KMS-11 (cell line): ENCODE data around the gene COQ10B.
"Not testable (repeated sequence)": the region's sequence is repeated elsewhere in the genome, so short reads cannot be mapped to it uniquely, and the experiment has no call there.

Experiments
- H2AFZ ChIP-seq: fragments of 200-600 bp; sonication (generic); 2 replicates; pipeline ENCODE4 v1.6.1; 2016; ENCODE audit warnings: antibody characterized with exemption, mixed run types, low read depth
- H3K27ac ChIP-seq: fragments of 200-600 bp; sonication (generic); 2 replicates; pipeline ENCODE4 v1.6.1; 2016; ENCODE audit warnings: mild to moderate bottlenecking, mixed run types
- H3K27me3 ChIP-seq: fragments of 200-600 bp; sonication (generic); 2 replicates; pipeline ENCODE4 v1.6.1; 2017; ENCODE audit warnings: mild to moderate bottlenecking, low read depth, mixed run types, moderate library complexity; ENCODE audit not compliant: insufficient read depth
- H3K36me3 ChIP-seq: fragments of 200-600 bp; sonication (generic); 2 replicates; pipeline ENCODE4 v1.6.1; 2017; ENCODE audit warnings: mild to moderate bottlenecking, mixed run types; ENCODE audit not compliant: insufficient read depth
- H3K4me1 ChIP-seq: fragments of 200-600 bp; sonication (generic); 2 replicates; pipeline ENCODE4 v1.6.1; 2016; ENCODE audit warnings: mild to moderate bottlenecking, low read depth, mixed run types; ENCODE audit not compliant: poor library complexity, severe bottlenecking
- H3K4me2 ChIP-seq: fragments of 200-600 bp; sonication (generic); 2 replicates; pipeline ENCODE4 v1.7.0; 2016; ENCODE audit warnings: mild to moderate bottlenecking, mixed run types
- H3K4me3 ChIP-seq: fragments of 200-600 bp; sonication (generic); IDR thresholded peaks from 2 replicates; pipeline ENCODE4 v1.6.1; 2017; ENCODE audit warnings: low read depth, low read length, mixed read lengths; ENCODE audit not compliant: insufficient read depth
- H3K79me2 ChIP-seq: fragments of 200-600 bp; sonication (generic); 2 replicates; pipeline ENCODE4 v1.6.1; 2016; ENCODE audit warnings: low read depth, mixed run types; ENCODE audit not compliant: insufficient read depth
- H3K9ac ChIP-seq: fragments of 200-600 bp; sonication (generic); 2 replicates; pipeline ENCODE4 v1.6.1; 2016; ENCODE audit warnings: mild to moderate bottlenecking, mixed run types
- H4K20me1 ChIP-seq: fragments of 200-600 bp; sonication (generic); 2 replicates; pipeline ENCODE4 v1.6.1; 2016; ENCODE audit warnings: mild to moderate bottlenecking, mixed run types; ENCODE audit not compliant: insufficient read depth
- TF ChIP-seq, protein P1 (sequence below): fragments of 200-600 bp; sonication (generic); conservative IDR thresholded peaks from 2 replicates; pipeline ENCODE4 v1.6.1; 2017; ENCODE audit warnings: low read depth, mild to moderate bottlenecking, antibody characterized with exemption, low read length, moderate library complexity, mixed read lengths

Gene COQ10B

DNA sequence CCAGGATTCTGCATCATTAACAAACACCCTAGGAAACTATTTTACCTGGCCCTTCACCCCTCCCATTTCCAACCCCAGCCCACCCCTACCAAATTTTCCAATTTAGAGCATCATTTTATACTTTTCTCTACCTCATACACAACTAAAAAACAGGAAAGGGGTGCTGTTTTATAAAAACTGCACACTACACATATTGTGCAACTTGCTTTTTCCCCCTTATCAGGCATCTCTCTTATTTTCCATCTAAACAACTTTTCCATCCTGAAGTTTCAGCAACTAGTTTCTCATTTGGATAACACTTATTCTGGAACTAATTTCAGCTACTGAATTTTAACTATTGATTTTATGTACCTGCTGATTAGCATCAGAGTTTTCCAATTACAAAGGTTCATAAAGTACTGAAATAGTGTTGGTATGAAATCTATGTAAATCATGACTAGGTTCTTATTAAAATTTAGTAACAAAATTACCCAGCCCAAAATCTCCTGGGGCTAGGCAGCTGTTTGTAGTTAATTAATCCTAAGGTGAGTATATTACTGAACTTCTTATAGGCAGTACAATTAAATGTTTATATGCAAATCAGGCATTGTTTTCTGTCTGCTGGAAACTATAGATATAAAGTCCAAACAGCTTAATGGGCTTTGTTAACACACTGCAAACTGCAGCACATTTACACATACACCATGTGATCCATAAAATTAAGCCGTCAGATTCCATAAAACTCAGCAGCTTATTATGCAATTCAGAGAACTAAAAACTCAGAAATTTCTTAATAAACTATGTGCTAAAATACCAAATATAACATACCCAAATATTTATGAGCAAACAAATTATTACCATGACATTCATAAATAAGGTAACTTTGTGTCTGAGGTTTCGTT is 26.4 kb upstream of the COQ10B start:
- Histone ChIP-seq H3K27ac (no peak overlapping the region; the same call in 1 of the 2 replicates), H3K36me3 (peaks cover 7% of the 10 kb centered on the region; the same call in 1 of the 2 replicates), H3K4me1 (peaks cover 52% of the 10 kb centered on the region), H3K4me2 (no peak overlapping the region), H3K27me3 (no peaks in the 10 kb centered on the region), H4K20me1 (peaks cover 73% of the 10 kb centered on the region), H3K4me3 (no peak overlapping the region), H3K9ac (no peak overlapping the region), H3K79me2 (peaks cover 98% of the 10 kb centered on the region), H2AFZ (no peak overlapping the region)
- TF ChIP-seq, protein P1, sequence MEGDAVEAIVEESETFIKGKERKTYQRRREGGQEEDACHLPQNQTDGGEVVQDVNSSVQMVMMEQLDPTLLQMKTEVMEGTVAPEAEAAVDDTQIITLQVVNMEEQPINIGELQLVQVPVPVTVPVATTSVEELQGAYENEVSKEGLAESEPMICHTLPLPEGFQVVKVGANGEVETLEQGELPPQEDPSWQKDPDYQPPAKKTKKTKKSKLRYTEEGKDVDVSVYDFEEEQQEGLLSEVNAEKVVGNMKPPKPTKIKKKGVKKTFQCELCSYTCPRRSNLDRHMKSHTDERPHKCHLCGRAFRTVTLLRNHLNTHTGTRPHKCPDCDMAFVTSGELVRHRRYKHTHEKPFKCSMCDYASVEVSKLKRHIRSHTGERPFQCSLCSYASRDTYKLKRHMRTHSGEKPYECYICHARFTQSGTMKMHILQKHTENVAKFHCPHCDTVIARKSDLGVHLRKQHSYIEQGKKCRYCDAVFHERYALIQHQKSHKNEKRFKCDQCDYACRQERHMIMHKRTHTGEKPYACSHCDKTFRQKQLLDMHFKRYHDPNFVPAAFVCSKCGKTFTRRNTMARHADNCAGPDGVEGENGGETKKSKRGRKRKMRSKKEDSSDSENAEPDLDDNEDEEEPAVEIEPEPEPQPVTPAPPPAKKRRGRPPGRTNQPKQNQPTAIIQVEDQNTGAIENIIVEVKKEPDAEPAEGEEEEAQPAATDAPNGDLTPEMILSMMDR, result no peak

DNA sequence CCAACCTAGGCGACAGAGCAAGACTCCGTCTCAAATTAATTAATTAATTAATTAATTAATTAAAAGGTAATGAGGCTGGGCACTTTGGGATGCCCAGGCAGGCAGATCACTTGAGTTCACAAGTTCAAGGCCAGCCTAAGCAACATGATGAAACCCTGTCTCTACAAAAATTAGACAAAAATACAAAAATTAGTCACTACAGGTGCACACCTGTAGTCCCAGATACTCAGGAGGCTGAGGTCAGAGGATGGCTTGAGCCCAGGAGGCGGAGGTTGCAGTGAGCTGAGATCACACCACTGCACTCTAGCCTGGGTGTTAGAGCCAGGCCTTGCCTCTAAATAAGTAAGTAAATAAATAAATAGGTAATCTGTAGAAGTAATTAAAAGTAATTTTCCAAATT is 25.4 kb upstream of the COQ10B start:
- H2AFZ ChIP-seq, result no peak overlapping the region
- H3K27ac ChIP-seq, result no peak overlapping the region
- H4K20me1 ChIP-seq, result peaks cover 73% of the 10 kb centered on the region
- no peak overlapping the region for H3K4me3 ChIP-seq
- peaks cover 100% of the 10 kb centered on the region for H3K79me2 ChIP-seq
- no peak overlapping the region for H3K9ac ChIP-seq
- H3K27me3 ChIP-seq, result no peaks in the 10 kb centered on the region
- TF ChIP-seq, protein P1, result no peak
- peaks cover 62% of the 10 kb centered on the region for H3K4me1 ChIP-seq
- no peak overlapping the region for H3K4me2 ChIP-seq
- peaks cover 7% of the 10 kb centered on the region; the same call in 1 of the 2 replicates for H3K36me3 ChIP-seq

DNA sequence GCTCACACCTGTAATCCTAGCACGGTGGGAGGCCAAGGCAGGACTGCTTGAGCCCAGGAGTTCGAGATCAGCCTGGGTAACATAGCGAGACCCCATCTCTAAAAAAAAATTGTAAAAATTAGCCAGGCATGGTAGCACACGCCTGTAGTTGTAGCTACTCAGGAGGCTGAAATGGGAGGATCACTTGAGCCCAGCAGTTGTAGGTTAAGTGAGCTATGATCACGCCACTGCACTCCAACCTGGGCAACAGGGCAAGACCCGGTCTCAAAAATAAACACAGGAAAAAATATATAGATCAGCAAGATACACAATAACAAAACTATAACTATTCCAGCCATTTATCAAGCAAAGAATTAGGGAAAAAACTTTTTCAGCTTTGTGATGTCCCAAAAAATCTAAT is 21.5 kb upstream of the COQ10B start:
- TF ChIP-seq, protein P1, result no peak
- peaks cover 84% of the 10 kb centered on the region for H3K79me2 ChIP-seq
- peak overlapping the region; percentile 97; the same call in 1 of the 2 replicates for H3K4me2 ChIP-seq
- peaks cover 72% of the 10 kb centered on the region for H3K4me1 ChIP-seq
- peaks cover 48% of the 10 kb centered on the region for H4K20me1 ChIP-seq
- peaks cover 7% of the 10 kb centered on the region; the same call in 1 of the 2 replicates for H3K36me3 ChIP-seq
- no peak overlapping the region for H2AFZ ChIP-seq
- no peaks in the 10 kb centered on the region for H3K27me3 ChIP-seq
- H3K4me3 ChIP-seq, result no peak overlapping the region
- no peak overlapping the region for H3K9ac ChIP-seq
- H3K27ac ChIP-seq, result no peak overlapping the region

DNA sequence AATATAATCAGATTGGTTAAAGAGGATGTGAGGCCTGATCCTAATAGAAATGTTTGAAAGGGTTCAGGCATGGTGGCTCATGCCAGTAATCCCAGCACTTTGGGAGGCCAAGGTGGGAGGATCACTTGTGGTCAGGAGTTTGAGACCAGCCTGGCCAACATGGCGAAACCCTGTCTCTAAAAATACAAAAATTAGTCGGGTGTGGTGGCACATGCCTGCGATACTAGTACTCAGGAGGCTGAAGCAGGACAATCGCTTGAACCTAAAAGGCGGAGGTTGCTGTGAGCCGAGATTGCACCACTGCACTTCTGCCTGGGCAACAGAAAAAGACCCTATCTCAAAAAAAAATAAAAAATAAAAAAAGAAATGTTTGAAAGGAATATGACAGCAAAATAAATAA is 20.8 kb upstream of the COQ10B start:
- H3K27ac ChIP-seq, result not testable (repeated sequence)

More for the DNA sequence above, 20.8 kb upstream of the COQ10B start:
- H3K4me1 ChIP-seq, result peaks cover 65% of the 10 kb centered on the region
- H3K36me3 ChIP-seq, H3K4me3 ChIP-seq, H2AFZ ChIP-seq, H3K27me3 ChIP-seq, H3K9ac ChIP-seq: not testable (repeated sequence)
- peaks cover 78% of the 10 kb centered on the region for H3K79me2 ChIP-seq
- peaks cover 42% of the 10 kb centered on the region for H4K20me1 ChIP-seq
- H3K4me2 ChIP-seq, result peak overlapping the region; percentile 97
